Right cardiac atrium (tissue), 5 donors: ENCODE measurements around the gene MTHFSD. TPM values are rescaled to one million over a fixed set of nuclear protein-coding genes. Genes with fewer than 3 reads are reported as not detected.

ENCODE experiments used
- ATAC-seq, 2 donors: fragments of 200-7000 bp; cut with Tn5 transposase; one replicate each; pipeline versions ENCODE4 v1.8.0 to v1.9.1; 2020; ENCODE audit warnings: moderate library complexity in 2 of 2, mild to moderate bottlenecking in 1 of 2
- DNase-seq, 3 donors: peaks; one replicate each; pipeline ENCODE4 v3.0.0-alpha.2; 2020
- H3K27ac ChIP-seq: one replicate; pipeline ENCODE4 v1.5.1; 2013; ENCODE audit warnings: mild to moderate bottlenecking, low read length, control low read depth, moderate library complexity
- H3K27me3 ChIP-seq: one replicate; pipeline ENCODE4 v1.6.1; 2013; ENCODE audit not compliant: control insufficient read depth, insufficient read depth
- H3K4me1 ChIP-seq: one replicate; pipeline ENCODE4 v1.6.1; 2013; ENCODE audit warnings: low read length; ENCODE audit not compliant: control insufficient read depth, insufficient read depth
- H3K4me3 ChIP-seq: one replicate; pipeline ENCODE4 v1.5.1; 2013; ENCODE audit warnings: low read length, control low read depth
- H3K9me3 ChIP-seq: one replicate; pipeline ENCODE4 v1.6.1; 2013; ENCODE audit warnings: low read length; ENCODE audit not compliant: control insufficient read depth
- WGBS: extraction: QIAGEN DNeasy Blood & Tissue Kit; methylation state at CpG from one replicate; pipeline ENCODE4 v1.1.7; 2013; 5-methylcytosine and 5-hydroxymethylcytosine counted together
- intact Hi-C, 4 donors: fragments of 100-400 bp; cut with DNase I; formaldehyde crosslinking; loops; one replicate each; pipeline versions ENCODE4 v1.11.0 to v1.14.0; 2022 to 2023
- polyA plus RNA-seq: library from polyadenylated mRNA; stranded (reverse); fragments of 200-250 nt; gene quantifications from one replicate; pipeline ENCODE4 v1.2.3, GENCODE V29; 2013
- total RNA-seq, 4 donors: library from RNA; stranded (reverse); fragmentation: NEBNext Ultra II Directional; extraction: Animal tissue kit (Norgen Biotek cat#: 25700); gene quantifications; one replicate each; pipeline ENCODE4 v1.2.1, GENCODE V29; 2021
- donor health status: healthy with polysubstance abuse.
- donor health status: DM: no; HTN: yes; CAD: no.
- donor health status: DM: no; HTN: no; CAD: no.
- donor health status: DM: no; HTN: yes; CAD: no; lungs with severe emphysema.
- donor health status: DM: yes; HTN: yes; CAD: no.

Gene MTHFSD
- total and polyA plus RNA-seq, 5 donors = 8.8 to 14.7 (median 11.2) TPM

- peaks cover 11% of the 10 kb centered on the region for H3K9me3 ChIP-seq
- 69% methylated on average over 5 of the region's 5 CpGs for WGBS
- H3K27me3 ChIP-seq = no peaks in the 10 kb centered on the region
- ATAC-seq (no peak), DNase-seq (no peak)
- no peaks in the 10 kb centered on the region for H3K4me1 ChIP-seq
- H3K27ac ChIP-seq = no peak overlapping the region
- intact Hi-C loops = no loop called here
- no peak overlapping the region for H3K4me3 ChIP-seq
These were observed 70.8 kb downstream of the MTHFSD start for GRCh38 chr16:86484240-86484639.

DNA sequence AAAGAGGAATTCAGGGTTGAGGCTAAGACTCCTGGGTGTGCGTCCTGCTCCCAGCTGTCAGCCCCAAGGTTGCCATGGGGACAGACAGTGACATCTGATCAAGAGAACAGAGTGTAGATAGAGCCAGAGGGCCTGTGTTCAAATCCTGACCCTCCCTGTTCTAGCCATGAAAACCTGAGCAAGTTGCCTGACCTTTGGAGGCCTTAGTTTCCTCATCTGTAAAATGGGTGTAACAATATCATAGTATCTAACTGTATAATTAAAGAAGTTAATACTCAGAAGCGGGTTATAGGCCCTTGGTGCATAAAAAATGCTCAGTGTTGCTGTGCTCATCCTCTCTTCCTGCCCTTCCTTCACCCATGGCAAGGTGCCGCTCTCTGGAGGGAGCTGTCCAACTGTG, 73.4 kb downstream of the MTHFSD start:
- intact Hi-C loops = no loop called here
- Histone ChIP-seq H3K4me1 (no peaks in the 10 kb centered on the region), H3K27me3 (no peaks in the 10 kb centered on the region), H3K4me3 (no peak overlapping the region), H3K9me3 (peaks cover 11% of the 10 kb centered on the region), H3K27ac (no peak overlapping the region)
- 81% methylated on average over 3 of the region's 3 CpGs for WGBS
- ATAC-seq (no peak), DNase-seq (no peak)

GRCh38 chr16:86480444-86480843, 74.6 kb downstream of the MTHFSD start:
- no peak for ATAC-seq
- DNase-seq = no peak
- Histone ChIP-seq H3K9me3 (peaks cover 11% of the 10 kb centered on the region), H3K4me1 (no peaks in the 10 kb centered on the region), H3K4me3 (no peak overlapping the region), H3K27me3 (no peaks in the 10 kb centered on the region), H3K27ac (no peak overlapping the region)
- 54% methylated on average over 15 of the region's 15 CpGs for WGBS
- intact Hi-C loops = no loop called here

Other genes starting within 250 kb of the MTHFSD start
- gene FOXF1, start 44.7 kb downstream of the MTHFSD start, total RNA-seq = under 1 TPM; 0.14 to 0.71 (median 0.28) TPM
- 0.84 TPM for gene FOXF1, start 44.7 kb downstream of the MTHFSD start, polyA plus RNA-seq
- 1 to 10 TPM; 2.3 to 3.7 (median 2.8) TPM for gene FOXC2, start 11.6 kb upstream of the MTHFSD start, total RNA-seq
- 1.1 TPM for gene FOXC2, start 11.6 kb upstream of the MTHFSD start, polyA plus RNA-seq
- gene FOXL1, start 23.3 kb upstream of the MTHFSD start, total RNA-seq = 1 to 10 TPM; 1.3 to 1.8 (median 1.6) TPM
- gene FOXL1, start 23.3 kb upstream of the MTHFSD start, polyA plus RNA-seq = 0.75 TPM